GM18867 (cell line): ENCODE measurements around the gene SBNO2.

Source experiments
- ATAC-seq: cut with Tn5 transposase; IDR thresholded peaks from one replicate; pipeline ENCODE4 v1.9.1; 2021; ENCODE audit warnings: mild to moderate bottlenecking, moderate library complexity; ENCODE audit not compliant: unreplicated experiment

Gene SBNO2

GRCh38 chr19:1093330-1093729, 80.7 kb downstream of the SBNO2 start:
- no peak for ATAC-seq

DNA sequence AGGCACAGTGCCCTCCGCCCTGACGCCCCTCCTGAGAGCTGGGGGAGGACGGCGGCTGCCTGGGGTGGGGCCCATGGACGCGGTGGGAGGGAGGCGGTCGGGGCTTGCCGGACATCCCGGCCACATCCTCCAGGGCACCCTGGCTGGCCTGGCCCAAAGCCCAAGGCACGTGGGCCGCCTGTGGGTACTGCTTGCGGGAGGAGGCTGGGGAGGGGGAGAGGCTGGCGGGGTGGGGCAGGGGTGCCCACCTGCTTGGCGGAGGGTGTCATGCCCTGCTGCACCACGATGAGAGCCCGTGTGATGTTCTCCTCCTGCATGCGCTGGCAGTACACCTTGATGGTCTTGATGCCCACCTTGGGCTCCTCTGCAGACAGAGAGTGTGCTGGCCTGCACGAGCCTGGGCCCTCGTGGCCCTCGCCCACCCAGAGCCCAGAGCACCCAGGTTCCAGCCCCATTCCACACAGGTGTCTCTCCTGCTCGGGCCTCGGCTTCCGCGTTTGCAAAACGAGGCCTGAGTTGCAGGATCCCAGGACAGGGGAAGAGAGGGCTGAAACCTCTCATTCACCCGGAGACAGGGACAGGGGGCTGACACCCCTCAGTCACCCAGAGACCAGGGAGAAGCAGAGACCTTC, 82.4 kb downstream of the SBNO2 start:
- ATAC-seq: no peak

- ATAC-seq: no peak
These were observed 83.1 kb downstream of the SBNO2 start for GRCh38 chr19:1090731-1091543.

DNA sequence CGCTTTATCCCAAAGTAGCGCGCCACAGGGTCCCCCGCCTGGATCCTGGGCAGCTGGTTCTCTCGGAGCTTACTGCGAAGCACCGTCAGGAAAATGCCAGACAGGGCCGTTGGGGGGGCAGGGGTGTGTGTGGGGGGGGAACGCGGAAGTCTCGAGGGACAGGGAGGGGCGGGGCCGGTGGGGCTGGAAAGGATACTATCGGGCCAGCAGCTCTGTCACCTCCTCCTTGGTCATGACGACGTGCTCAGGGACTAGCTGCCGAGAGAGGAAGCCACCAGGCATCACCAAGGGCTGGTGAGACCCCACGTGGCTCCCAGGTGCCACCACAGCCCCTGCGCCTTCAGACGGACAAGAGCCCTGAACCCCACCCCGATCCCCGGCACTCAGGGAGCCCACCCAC, 84.2 kb downstream of the SBNO2 start:
- no peak for ATAC-seq

GRCh38 chr19:1089126-1089771, 84.8 kb downstream of the SBNO2 start:
- no peak for ATAC-seq

DNA sequence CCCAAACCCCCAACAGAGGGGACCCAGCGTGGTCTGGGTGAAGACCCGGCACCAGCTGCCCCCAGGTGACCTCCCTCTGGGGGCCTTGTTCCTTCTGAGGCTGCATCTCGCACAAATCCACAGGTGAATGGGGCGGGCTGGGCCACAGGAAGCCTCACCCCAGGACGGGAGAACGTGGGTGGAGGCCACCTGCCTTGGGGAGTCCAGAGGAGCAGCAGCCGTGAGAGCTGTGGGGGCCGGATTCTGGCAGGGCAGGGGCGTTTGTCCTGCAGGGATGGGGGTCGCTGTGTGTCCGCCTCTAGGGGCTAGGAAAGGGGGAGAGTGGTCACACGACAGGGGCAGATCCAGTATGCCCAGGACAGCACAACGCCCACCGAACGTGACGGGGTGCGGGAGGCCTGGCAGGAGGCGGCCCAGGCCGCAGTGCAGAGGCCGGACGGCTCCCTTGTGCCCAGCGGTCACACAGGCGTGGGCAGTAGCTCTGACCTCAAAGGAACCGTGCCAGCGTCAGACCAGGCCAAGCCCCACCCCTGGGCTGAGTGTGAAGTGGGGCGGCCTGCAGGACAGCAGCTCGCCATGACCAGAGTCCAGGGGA, 85.6 kb downstream of the SBNO2 start:
- no peak for ATAC-seq

DNA sequence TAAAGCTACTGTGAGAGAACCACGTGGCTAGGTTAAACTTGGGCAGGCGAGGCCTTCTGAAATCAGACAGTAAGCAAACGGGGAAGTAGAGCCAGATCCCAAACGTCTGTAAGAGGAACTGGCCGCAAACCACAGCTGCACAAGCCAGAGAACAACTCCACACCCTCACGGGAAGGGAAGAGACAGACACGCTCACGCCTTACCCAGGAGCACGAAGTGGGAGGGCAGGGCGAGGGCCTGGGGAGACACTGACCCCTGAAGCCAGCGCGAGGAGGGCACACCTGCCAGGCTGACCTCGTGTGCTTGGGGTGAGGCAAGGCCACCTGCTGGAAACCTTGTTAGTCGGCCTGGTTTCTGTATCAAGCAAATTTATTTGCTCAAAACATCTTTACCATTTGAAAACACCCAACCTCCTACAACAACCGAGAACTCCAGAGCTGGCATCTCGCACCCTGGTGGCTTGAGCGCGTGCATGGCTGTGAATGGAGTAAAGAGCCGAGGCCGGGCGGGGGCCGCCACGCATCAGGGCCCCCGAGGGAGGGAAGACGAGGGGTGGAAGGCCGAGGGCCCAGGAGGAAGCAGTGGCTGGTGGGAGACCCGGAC, 86.2 kb downstream of the SBNO2 start:
- ATAC-seq: no peak

GRCh38 chr19:1086613-1087012, 87.5 kb downstream of the SBNO2 start:
- ATAC-seq: no peak

GRCh38 chr19:1085676-1086442, 88.2 kb downstream of the SBNO2 start:
- ATAC-seq: no peak

DNA sequence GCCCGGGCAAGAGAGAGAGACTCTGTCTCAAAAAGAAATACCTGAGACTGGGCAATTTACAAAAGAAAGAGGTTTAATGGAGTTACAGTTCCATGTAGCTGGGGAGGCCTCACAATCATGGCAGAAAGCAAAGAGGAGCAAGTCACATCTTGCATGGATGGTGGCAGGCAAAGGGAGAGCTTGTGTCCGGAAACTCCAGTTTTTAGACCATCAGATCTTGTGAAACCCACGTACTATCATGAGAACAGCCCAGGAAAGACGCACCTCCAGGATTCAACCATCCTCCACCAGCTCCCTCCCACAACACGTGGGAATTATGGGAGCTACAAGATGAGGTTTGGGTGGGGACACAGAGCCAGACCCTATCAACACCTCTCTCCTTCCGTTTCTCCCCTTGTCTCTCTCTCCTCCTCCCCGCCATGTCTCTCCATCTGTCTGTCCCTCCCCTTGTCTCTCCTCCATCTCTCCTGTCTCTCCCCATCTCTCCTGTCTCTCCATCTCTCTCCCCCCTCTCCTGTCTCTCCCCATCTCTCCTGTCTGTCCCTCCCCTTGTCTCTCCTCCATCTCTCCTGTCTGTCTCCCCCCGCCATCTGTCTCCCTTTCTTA, 88.9 kb downstream of the SBNO2 start:
- no peak for ATAC-seq

- ATAC-seq: no peak
These were observed 89.8 kb downstream of the SBNO2 start for GRCh38 chr19:1084024-1084868.

DNA sequence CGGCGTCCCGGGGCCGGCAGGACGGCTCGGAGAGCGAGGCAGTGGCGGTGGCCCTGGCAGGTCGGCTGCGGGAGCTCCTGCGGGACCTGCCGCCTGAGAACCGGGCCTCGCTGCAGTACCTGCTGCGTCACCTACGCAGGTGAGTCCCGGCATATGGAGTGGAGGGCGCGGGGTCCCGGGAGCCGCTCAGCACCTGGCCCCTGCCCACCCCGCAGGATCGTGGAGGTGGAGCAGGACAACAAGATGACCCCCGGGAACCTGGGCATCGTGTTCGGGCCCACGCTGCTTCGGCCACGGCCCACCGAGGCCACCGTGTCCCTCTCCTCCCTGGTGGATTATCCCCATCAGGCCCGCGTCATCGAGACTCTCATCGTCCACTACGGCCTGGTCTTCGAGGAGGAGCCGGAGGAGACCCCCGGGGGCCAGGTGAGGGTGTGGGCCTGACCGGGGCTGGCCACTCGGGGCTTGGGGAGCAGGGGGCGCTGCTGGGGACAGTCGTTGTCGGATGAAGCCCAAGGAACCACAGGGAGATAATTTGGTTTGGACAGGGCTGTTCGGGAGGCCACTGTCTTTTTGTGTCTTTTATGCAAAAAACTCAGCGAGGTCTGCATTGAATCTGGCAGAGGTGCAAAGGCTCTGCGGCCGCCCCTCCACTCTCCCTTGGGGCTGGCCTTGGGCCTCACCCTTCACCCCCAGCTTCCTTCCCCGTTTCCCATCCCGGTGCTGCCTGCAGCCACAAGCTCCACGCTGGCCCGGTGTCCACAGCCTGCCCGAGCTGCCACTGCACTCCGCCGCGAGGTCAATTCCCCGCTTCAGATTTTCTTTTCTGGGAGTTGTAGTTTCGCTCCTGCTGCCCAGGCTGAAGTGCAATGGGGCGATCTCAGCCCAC, 90.9 kb downstream of the SBNO2 start:
- no peak for ATAC-seq

DNA sequence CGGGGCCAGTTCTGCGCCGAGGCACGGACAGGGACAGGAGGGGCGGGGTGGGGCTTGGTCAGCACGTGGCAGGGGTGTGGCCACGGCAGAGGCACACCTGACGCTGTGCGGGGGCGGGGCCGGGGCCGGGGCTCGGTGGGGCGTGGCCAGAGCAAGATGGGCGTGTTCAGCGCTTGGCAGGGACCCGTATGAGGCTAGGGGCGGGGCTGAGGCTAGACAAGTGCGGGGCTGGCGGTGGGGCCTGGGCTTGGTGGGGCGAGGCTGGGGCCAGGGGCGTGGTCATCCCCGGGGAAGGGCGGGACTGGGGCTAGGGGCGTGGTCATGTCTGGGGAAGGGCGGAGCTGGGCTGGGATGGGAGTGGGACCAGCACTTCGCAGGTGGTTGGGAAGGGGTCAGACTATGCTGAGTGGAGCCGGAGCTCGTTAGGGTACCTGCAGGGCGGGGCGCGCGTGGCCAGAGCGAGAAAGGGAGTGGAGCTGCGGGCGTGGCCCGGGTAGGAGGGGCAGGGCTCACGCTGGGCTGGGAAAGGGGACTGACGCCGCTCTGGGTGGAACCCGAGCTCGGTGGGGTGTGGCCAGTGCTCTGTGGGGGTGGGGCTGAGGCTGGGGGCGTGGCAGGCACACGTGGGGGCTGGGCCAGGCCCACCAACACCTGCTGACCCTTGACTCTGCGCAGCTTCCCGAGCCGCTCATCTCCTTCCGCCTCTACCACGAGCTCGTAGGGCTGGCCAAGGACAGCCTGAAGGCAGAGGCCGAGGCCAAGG, 91.7 kb downstream of the SBNO2 start:
- ATAC-seq: peak; percentile 41

GRCh38 chr19:1081301-1082164, 92.5 kb downstream of the SBNO2 start:
- no peak for ATAC-seq

- no peak for ATAC-seq
These were observed 93.5 kb downstream of the SBNO2 start for GRCh38 chr19:1080360-1081161.
